Transverse colon (tissue), 4 donors: ENCODE measurements around the gene MCM9. TPM values are rescaled to one million over a fixed set of nuclear protein-coding genes. Genes with fewer than 3 reads are reported as not detected.

Experiments
- DNase-seq: peaks from one replicate; pipeline ENCODE4 v3.0.0-alpha.2; 2019
- H3K27ac ChIP-seq, 4 donors: fragments of 200-600 bp; sonication (generic); 2 replicates each; pipeline ENCODE4 v1.5.1; 2016 to 2018; ENCODE audit warnings: inconsistent platforms in 4 of 4
- H3K27me3 ChIP-seq: fragments of 200-600 bp; sonication (generic); 2 replicates; pipeline ENCODE4 v1.5.1; 2017; ENCODE audit warnings: inconsistent platforms
- H3K36me3 ChIP-seq, 4 donors: fragments of 200-600 bp; sonication (generic); 2 replicates each; pipeline ENCODE4 v1.5.1; 2017 to 2019; ENCODE audit warnings: inconsistent platforms in 4 of 4
- H3K4me1 ChIP-seq, 4 donors: fragments of 200-600 bp; sonication (generic); 2 replicates each; pipeline ENCODE4 v1.5.1; 2017 to 2020; ENCODE audit warnings: inconsistent platforms in 4 of 4
- H3K4me3 ChIP-seq, 4 donors: fragments of 200-600 bp; sonication (generic); 1 replicate in 1 of 4; 2 replicates in 3 of 4; pipeline versions ENCODE4 v1.5.1 to v1.6.1; 2017 to 2019; ENCODE audit warnings: inconsistent platforms in 4 of 4
- H3K9me3 ChIP-seq, 2 donors: fragments of 200-600 bp; sonication (generic); 2 replicates each; pipeline ENCODE4 v1.5.1; 2017 to 2019; ENCODE audit warnings: inconsistent platforms in 2 of 2
- EP300 ChIP-seq: sonication (generic); formaldehyde crosslinking; IDR thresholded peaks from one replicate; pipeline ENCODE4 v1.6.1; 2017; ENCODE audit warnings: antibody characterized with exemption, low read depth
- POLR2A ChIP-seq: fragments of 450-650 bp; IDR thresholded peaks from one replicate; pipeline ENCODE4 v1.6.1; 2016; ENCODE audit warnings: antibody characterized with exemption, mild to moderate bottlenecking, moderate library complexity
- POLR2AphosphoS5 ChIP-seq, 3 donors: sonication (generic); formaldehyde crosslinking; IDR thresholded peaks; one replicate each; pipeline ENCODE4 v1.6.1; 2016; ENCODE audit warnings: antibody characterized with exemption in 3 of 3
- WGBS, 2 donors: methylation state at CpG; one replicate each; pipeline ENCODE4 v1.1.5; 2018; ENCODE audit warnings: low coverage in 1 of 2; 5-methylcytosine and 5-hydroxymethylcytosine counted together
- in situ Hi-C, 4 donors: fragments of 200-750 bp; cut with MboI; loops; one replicate each; pipeline versions ENCODE4 v1.15.0 to v1.15.1; 2017; ENCODE audit warnings: low sequenced_read_pairs in 3 of 4, low pct_ligation_motif_present in 1 of 4, low pct_unique_long_range_greater_than_20kb in 1 of 4
- intact Hi-C: fragments of 100-400 bp; cut with DNase I; formaldehyde crosslinking; loops from one replicate; pipeline ENCODE4 v1.15.1; 2023; ENCODE audit warnings: low total_unique reads
- total RNA-seq, 4 donors: library from RNA; depleted of rRNA; stranded (reverse); fragments of >200 nt; gene quantifications; one replicate each; pipeline ENCODE4 v1.1.0, GENCODE V29; 2016
- TF ChIP-seq, protein P1 (sequence below), 5 experiments: fragments of 200-600 bp in 3 of 5; fragments of 450-650 bp in 2 of 5; sonication (generic) in 3 of 5; IDR thresholded peaks; 1 replicate in 2 of 5; 2 replicates in 3 of 5; pipeline ENCODE4 v1.5.1; 2016 to 2017; ENCODE audit warnings: antibody characterized with exemption in 5 of 5, inconsistent platforms in 3 of 5, mild to moderate bottlenecking in 2 of 5, moderate library complexity in 1 of 5

Gene MCM9
- total RNA-seq, 4 donors from 2014 or later = 5.2 to 27.6 (median 19.0) TPM

DNA sequence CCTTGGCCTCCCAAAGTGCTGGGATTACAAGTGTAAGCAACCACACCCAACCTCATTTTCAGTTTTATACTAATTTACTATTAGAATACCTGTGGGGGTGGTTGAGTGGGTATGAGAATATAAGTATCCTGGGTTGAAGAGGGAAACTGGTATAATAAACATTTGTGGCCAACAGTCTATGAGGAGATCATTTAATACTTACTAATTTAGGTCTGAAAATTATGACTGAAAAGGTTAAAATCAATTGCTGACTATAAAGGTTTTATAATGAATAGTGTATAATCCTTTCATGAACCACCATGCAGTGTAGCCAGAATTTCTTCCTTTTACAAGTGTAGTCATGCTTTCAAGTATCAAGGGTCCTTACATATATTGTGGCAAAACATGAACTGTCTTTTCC lies 29.9 kb downstream of the MCM9 start:
- H3K27ac ChIP-seq = no peak overlapping the region
- no peak for TF ChIP-seq POLR2AphosphoS5 (IDR thresholded peaks at IDR 0.05)
- TF ChIP-seq, protein P1, sequence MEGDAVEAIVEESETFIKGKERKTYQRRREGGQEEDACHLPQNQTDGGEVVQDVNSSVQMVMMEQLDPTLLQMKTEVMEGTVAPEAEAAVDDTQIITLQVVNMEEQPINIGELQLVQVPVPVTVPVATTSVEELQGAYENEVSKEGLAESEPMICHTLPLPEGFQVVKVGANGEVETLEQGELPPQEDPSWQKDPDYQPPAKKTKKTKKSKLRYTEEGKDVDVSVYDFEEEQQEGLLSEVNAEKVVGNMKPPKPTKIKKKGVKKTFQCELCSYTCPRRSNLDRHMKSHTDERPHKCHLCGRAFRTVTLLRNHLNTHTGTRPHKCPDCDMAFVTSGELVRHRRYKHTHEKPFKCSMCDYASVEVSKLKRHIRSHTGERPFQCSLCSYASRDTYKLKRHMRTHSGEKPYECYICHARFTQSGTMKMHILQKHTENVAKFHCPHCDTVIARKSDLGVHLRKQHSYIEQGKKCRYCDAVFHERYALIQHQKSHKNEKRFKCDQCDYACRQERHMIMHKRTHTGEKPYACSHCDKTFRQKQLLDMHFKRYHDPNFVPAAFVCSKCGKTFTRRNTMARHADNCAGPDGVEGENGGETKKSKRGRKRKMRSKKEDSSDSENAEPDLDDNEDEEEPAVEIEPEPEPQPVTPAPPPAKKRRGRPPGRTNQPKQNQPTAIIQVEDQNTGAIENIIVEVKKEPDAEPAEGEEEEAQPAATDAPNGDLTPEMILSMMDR (IDR thresholded peaks at IDR 0.05) = no peak
- no peak for TF ChIP-seq POLR2A
- no peak for TF ChIP-seq EP300
- H3K27me3 ChIP-seq = no peaks in the 10 kb centered on the region
- H3K4me3 ChIP-seq = no peak overlapping the region
- in situ Hi-C loops = no loop called here
- DNase-seq = no peak
- no peaks in the 10 kb centered on the region for H3K9me3 ChIP-seq
- peaks cover 0 to 16% (median 2%) of the 10 kb centered on the region in 4 donors for H3K4me1 ChIP-seq
- intact Hi-C loops = no loop called here
- H3K36me3 ChIP-seq = peaks cover 0 to 20% (median 7%) of the 10 kb centered on the region in 4 donors

DNA sequence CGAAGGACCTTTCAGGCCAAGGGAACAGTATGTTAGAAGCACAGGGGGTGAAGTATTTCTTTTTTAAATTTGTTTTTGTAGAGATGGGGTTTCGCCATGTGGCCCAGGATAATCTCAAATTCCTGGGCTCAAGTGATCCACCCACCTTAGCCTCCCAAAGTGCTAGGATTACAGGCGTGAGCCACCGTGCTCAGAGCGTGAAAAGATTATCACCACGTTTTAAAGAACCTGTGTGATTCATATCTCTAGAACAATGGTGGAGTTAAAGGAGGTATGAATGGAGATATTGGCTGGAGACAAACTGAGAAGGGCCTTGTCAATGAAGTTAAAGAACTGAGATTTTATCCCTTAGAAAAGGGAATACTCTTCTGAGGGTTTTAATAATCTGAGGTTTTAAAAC lies 31.3 kb downstream of the MCM9 start:
- in situ Hi-C loops (no loop called here), intact Hi-C loops (no loop called here)
- WGBS, 2 donors = 92 to 93% methylated on average over 6 of the region's 6 CpGs
- Histone ChIP-seq H3K27me3 (no peaks in the 10 kb centered on the region), H3K36me3 (peaks cover 0 to 13% (median 4%) of the 10 kb centered on the region in 4 donors), H3K4me1 (peaks cover 0 to 17% (median 2%) of the 10 kb centered on the region in 4 donors), H3K9me3 (no peaks in the 10 kb centered on the region), H3K4me3 (no peak overlapping the region), H3K27ac (no peak overlapping the region)
- TF ChIP-seq EP300 (no peak), POLR2AphosphoS5 (IDR thresholded peaks at IDR 0.05) (no peak), POLR2A (no peak)
- TF ChIP-seq, protein P1 (IDR thresholded peaks at IDR 0.05) = no peak
- no peak for DNase-seq

DNA sequence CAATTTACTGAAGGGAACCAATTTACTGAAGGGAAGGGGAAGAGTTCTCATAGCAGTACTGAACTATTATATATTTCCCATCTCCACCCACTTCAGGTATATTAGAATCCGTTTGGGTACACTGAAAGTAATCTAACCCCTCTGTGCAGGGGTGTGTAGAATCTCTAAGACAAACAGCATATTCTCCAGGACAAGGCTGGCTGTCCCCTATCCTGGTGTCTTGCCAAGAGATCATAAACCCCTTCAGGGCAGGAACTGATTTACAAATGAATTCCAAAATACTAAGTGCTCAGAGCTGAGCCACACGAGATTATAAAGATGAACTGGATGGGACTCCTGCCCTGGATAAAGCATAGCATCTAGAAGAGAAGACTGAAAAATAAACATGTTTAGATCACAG lies 31.8 kb downstream of the MCM9 start:
- no peak for DNase-seq
- Histone ChIP-seq H3K4me3 (no peak overlapping the region), H3K4me1 (peaks cover 0 to 17% (median 2%) of the 10 kb centered on the region in 4 donors), H3K9me3 (no peaks in the 10 kb centered on the region), H3K27me3 (no peaks in the 10 kb centered on the region), H3K27ac (no peak overlapping the region), H3K36me3 (peaks cover 0 to 9% (median 2%) of the 10 kb centered on the region in 4 donors)
- TF ChIP-seq POLR2AphosphoS5 (IDR thresholded peaks at IDR 0.05) = no peak
- TF ChIP-seq, protein P1 (IDR thresholded peaks at IDR 0.05) = no peak
- TF ChIP-seq POLR2A = no peak
- no peak for TF ChIP-seq EP300
- WGBS, 2 donors = 47% methylated on average over 2 of the region's 2 CpGs; no CpG with 5 or more reads in 1 of the 2 donors
- intact Hi-C loops (no loop called here), in situ Hi-C loops (no loop called here)

DNA sequence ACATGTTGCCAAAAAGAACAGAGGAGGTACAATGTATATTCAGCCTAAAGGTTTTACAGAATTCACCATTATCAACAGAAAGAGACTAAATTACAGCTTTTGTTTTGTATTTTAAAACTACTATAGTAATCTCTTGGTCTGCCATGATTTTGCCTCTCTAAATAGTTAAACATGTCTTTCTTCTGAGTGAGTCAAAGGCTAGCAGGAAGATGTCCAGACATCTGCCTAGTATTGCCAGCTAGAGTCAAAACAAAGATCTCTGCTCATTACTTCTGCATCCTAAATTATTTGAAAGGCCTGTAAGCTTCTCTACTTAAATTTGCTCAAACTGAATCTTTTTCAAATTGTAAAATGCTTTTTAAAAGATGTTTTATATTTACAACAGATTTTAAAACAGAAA lies 32.2 kb downstream of the MCM9 start:
- Histone ChIP-seq H3K27ac (no peak overlapping the region), H3K9me3 (no peaks in the 10 kb centered on the region), H3K4me1 (peaks cover 0 to 17% (median 2%) of the 10 kb centered on the region in 4 donors), H3K27me3 (no peaks in the 10 kb centered on the region), H3K4me3 (no peak overlapping the region), H3K36me3 (peaks cover 0 to 5% (median 2%) of the 10 kb centered on the region in 4 donors)
- in situ Hi-C loops = no loop called here
- TF ChIP-seq, protein P1 (IDR thresholded peaks at IDR 0.05) = no peak
- TF ChIP-seq POLR2AphosphoS5 (IDR thresholded peaks at IDR 0.05) (no peak), POLR2A (no peak), EP300 (no peak)
- intact Hi-C loops = no loop called here
- no peak for DNase-seq
